Heart left ventricle (tissue), 13 donors: ENCODE measurements around the gene TMEM239.

Experiments
- CTCF ChIP-seq, 12 donors: fragments of 200-600 bp; sonication (generic) in 4 of 12; IDR thresholded peaks; one replicate each; pipeline versions ENCODE4 v1.5.0 to v1.8.0; 2018 to 2022; ENCODE audit warnings: antibody characterized with exemption in 12 of 12, mild to moderate bottlenecking in 5 of 12
- POLR2A ChIP-seq, 2 donors: fragments of 450-650 bp; IDR thresholded peaks; one replicate each; pipeline ENCODE4 v1.6.1; 2017; ENCODE audit warnings: antibody characterized with exemption in 2 of 2, mild to moderate bottlenecking in 2 of 2, moderate library complexity in 2 of 2
- donor health status: ischemic (EF 13 %, LVEDD 7.1; RV severe dilation, severe dysfunction).
- donor health status: DM: no; HTN: yes; CAD: no.
- donor health status: DM: no; HTN: no; CAD: no.
- donor health status: ischemic (EF 25% LVEDD 6.9; RV normal size, moderate dysfunction).
- donor health status: ischemic (EF 25% LVEDD 5.7; RV mildly dilated, moderate dysfunction).
- donor health status: ischemic (EF 35%, LVEDD 5.7; RV mildly dilated, moderate dysfunction).
- donor health status: nonischemic (EF 11% LVEDD 7.7; RV severe dilation, severe dysfunction).
- donor health status: DM: yes; HTN: yes; CAD: no.
- donor health status: PGD.
- donor health status: ischemic (EF 29% LVEDD 5.4; RV normal size, mild dysfunction).
- donor health status: nonischemic (EF 23%, LVEDD 6.1; RV moderate dilation, normal function).

GRCh38 chr20:2826655-2827054 is 10.5 kb downstream of the TMEM239 start:
- TF ChIP-seq CTCF (IDR thresholded peaks at IDR 0.05) (no peak), POLR2A (IDR thresholded peaks at IDR 0.05) (no peak)
